HL-60 (cell line): ENCODE measurements around the gene ITPK1.

Source experiments
- DNase-seq, 2 experiments: peaks; one replicate each; pipeline ENCODE4 v3.0.0-alpha.2; 2010 to 2020; ENCODE audit warnings: low read depth in 1 of 2, low spot score in 1 of 2
- H3K27ac ChIP-seq: fragments of 250-450 bp; sonication (Bioruptor Pico); replicated peaks from 2 replicates; pipeline ENCODE4 v1.5.1; 2020; ENCODE audit warnings: mild to moderate bottlenecking, moderate library complexity
- H3K27me3 ChIP-seq: fragments of 250-450 bp; sonication (Bioruptor Pico); 2 replicates; pipeline ENCODE4 v1.5.1; 2021; ENCODE audit warnings: mild to moderate bottlenecking, moderate library complexity; ENCODE audit not compliant: insufficient read depth, poor library complexity, severe bottlenecking
- H3K4me3 ChIP-seq: replicated peaks from 2 replicates; pipeline ENCODE4 v1.5.1; 2011; ENCODE audit warnings: mild to moderate bottlenecking, control low read depth, low read length; ENCODE audit not compliant: insufficient read depth
- GABPA ChIP-seq: IDR thresholded peaks from 2 replicates; pipeline ENCODE4 v1.6.1; 2012; ENCODE audit warnings: low read depth
- POLR2AphosphoS5 ChIP-seq: IDR thresholded peaks from 2 replicates; pipeline ENCODE4 v1.6.1; 2012; ENCODE audit warnings: low read depth
- SPI1 ChIP-seq: IDR thresholded peaks from 2 replicates; pipeline ENCODE4 v1.6.1; 2012; ENCODE audit warnings: low read depth, mild to moderate bottlenecking, borderline replicate concordance
- TF ChIP-seq, protein P1 (sequence below): IDR thresholded peaks from 2 replicates; pipeline ENCODE4 v1.6.1; 2012; ENCODE audit warnings: low read depth; ENCODE audit not compliant: insufficient replicate concordance
- TF ChIP-seq, protein P2 (sequence below): IDR thresholded peaks from one replicate; pipeline ENCODE4 v1.5.1; 2011; ENCODE audit warnings: low read length, control low read depth, inconsistent platforms; ENCODE audit not compliant: insufficient read depth

The ITPK1 gene

GRCh38 chr14:92934196-92935085 lies 181.3 kb downstream of the ITPK1 start:
- Histone ChIP-seq H3K27me3 (no peaks in the 10 kb centered on the region), H3K27ac (no peak overlapping the region), H3K4me3 (no peak overlapping the region)
- no peak for TF ChIP-seq GABPA
- no peak for TF ChIP-seq SPI1
- no peak for TF ChIP-seq POLR2AphosphoS5
- TF ChIP-seq, protein P1, sequence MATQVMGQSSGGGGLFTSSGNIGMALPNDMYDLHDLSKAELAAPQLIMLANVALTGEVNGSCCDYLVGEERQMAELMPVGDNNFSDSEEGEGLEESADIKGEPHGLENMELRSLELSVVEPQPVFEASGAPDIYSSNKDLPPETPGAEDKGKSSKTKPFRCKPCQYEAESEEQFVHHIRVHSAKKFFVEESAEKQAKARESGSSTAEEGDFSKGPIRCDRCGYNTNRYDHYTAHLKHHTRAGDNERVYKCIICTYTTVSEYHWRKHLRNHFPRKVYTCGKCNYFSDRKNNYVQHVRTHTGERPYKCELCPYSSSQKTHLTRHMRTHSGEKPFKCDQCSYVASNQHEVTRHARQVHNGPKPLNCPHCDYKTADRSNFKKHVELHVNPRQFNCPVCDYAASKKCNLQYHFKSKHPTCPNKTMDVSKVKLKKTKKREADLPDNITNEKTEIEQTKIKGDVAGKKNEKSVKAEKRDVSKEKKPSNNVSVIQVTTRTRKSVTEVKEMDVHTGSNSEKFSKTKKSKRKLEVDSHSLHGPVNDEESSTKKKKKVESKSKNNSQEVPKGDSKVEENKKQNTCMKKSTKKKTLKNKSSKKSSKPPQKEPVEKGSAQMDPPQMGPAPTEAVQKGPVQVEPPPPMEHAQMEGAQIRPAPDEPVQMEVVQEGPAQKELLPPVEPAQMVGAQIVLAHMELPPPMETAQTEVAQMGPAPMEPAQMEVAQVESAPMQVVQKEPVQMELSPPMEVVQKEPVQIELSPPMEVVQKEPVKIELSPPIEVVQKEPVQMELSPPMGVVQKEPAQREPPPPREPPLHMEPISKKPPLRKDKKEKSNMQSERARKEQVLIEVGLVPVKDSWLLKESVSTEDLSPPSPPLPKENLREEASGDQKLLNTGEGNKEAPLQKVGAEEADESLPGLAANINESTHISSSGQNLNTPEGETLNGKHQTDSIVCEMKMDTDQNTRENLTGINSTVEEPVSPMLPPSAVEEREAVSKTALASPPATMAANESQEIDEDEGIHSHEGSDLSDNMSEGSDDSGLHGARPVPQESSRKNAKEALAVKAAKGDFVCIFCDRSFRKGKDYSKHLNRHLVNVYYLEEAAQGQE: no peak
- TF ChIP-seq, protein P2, sequence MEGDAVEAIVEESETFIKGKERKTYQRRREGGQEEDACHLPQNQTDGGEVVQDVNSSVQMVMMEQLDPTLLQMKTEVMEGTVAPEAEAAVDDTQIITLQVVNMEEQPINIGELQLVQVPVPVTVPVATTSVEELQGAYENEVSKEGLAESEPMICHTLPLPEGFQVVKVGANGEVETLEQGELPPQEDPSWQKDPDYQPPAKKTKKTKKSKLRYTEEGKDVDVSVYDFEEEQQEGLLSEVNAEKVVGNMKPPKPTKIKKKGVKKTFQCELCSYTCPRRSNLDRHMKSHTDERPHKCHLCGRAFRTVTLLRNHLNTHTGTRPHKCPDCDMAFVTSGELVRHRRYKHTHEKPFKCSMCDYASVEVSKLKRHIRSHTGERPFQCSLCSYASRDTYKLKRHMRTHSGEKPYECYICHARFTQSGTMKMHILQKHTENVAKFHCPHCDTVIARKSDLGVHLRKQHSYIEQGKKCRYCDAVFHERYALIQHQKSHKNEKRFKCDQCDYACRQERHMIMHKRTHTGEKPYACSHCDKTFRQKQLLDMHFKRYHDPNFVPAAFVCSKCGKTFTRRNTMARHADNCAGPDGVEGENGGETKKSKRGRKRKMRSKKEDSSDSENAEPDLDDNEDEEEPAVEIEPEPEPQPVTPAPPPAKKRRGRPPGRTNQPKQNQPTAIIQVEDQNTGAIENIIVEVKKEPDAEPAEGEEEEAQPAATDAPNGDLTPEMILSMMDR: no peak
- DNase-seq: no peak

DNA sequence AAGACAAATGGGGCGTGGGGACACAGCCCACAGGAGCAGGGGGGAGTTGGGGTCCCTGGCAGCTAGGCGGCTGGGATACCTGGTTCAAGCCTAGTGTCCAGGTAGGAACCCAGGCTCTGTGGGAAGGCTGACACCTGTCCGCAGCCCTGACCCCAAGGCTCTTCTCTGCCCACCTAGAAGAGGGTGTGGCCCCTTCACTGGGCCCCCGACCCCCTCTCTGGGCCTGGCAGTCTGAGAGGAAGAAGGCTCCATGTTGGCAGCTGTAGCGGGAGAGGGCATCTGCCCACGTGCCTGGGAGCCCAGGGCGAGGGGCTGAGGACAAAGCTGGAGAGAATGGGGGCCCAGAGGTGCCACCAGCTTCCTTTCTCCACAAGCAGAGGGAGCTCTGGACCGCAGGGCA lies 182.2 kb downstream of the ITPK1 start:
- Histone ChIP-seq H3K27ac (no peak overlapping the region), H3K27me3 (no peaks in the 10 kb centered on the region), H3K4me3 (no peak overlapping the region)
- DNase-seq: no peak
- TF ChIP-seq, protein P2: no peak
- TF ChIP-seq GABPA (no peak), POLR2AphosphoS5 (no peak), SPI1 (no peak)
- TF ChIP-seq, protein P1: no peak

GRCh38 chr14:92932448-92933395 lies 183.0 kb downstream of the ITPK1 start:
- no peak for TF ChIP-seq SPI1
- TF ChIP-seq, protein P1: no peak
- no peak for TF ChIP-seq POLR2AphosphoS5
- no peak for TF ChIP-seq GABPA
- TF ChIP-seq, protein P2: no peak
- Histone ChIP-seq H3K4me3 (no peak overlapping the region), H3K27ac (no peak overlapping the region), H3K27me3 (no peaks in the 10 kb centered on the region)
- DNase-seq: no peak
